Upper lobe of left lung (tissue), 4 donors: Measurements from ENCODE around the gene UQCC2.

ENCODE experiments used
- EP300 ChIP-seq, 4 donors: sonication (generic); formaldehyde crosslinking; IDR thresholded peaks; one replicate each; pipeline ENCODE4 v1.5.1; 2017; ENCODE audit warnings: antibody characterized with exemption in 4 of 4, control low read depth in 2 of 4
- POLR2A ChIP-seq, 4 donors: fragments of 450-650 bp; IDR thresholded peaks; one replicate each; pipeline ENCODE4 v1.5.1; 2016 to 2017; ENCODE audit warnings: antibody characterized with exemption in 4 of 4, mild to moderate bottlenecking in 2 of 4

DNA sequence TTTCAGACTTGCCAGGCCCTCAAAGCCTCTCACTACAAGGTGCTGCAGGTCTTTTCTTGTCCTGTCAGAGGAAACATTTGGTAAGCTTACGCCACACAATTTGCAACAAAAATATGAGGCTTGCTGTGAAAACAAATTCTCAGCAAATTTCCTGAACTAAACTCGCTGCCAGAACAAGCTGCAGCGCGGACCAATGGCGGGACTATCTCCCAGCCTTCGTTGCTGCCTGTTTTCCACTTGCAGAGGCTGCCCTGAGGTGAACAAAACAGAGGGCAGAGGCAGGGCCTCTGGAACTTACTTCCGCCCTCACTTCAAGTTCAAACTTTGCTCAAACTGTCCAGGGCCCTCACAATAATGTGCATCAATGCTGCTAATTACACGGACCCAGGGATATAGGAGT is 12.4 kb downstream of the UQCC2 start:
- no peak for TF ChIP-seq EP300 (IDR thresholded peaks at IDR 0.05)
- no peak for TF ChIP-seq POLR2A (IDR thresholded peaks at IDR 0.05)
